GM23338 (cell line): Measurements from ENCODE around the gene ACOT11. TPM values are rescaled to one million over a fixed set of nuclear protein-coding genes. Genes with fewer than 3 reads are reported as not detected.

Experiments
- ATAC-seq: fragments of 200-7000 bp; cut with Tn5 transposase; 3 replicates; pipeline ENCODE4 v1.9.1; 2020
- DNase-seq: peaks from one replicate; pipeline ENCODE4 v3.0.0-alpha.2; 2015; ENCODE audit warnings: low spot score
- H2AFZ ChIP-seq: fragments of 200-600 bp; sonication (generic); 2 replicates; pipeline ENCODE4 v1.8.0; 2016; ENCODE audit warnings: antibody characterized with exemption, mild to moderate bottlenecking, moderate library complexity
- H3F3A ChIP-seq: fragments of 200-600 bp; sonication (generic); replicated peaks from 2 replicates; pipeline ENCODE4 v1.8.0; 2017; ENCODE audit warnings: antibody characterized with exemption, mixed run types, low read depth
- H3K27ac ChIP-seq: fragments of 200-600 bp; sonication (generic); 2 replicates; pipeline ENCODE4 v1.6.1; 2016; ENCODE audit warnings: low read depth
- H3K27me3 ChIP-seq: fragments of 200-600 bp; sonication (generic); 2 replicates; pipeline ENCODE4 v1.8.0; 2016; ENCODE audit warnings: mild to moderate bottlenecking, mixed run types, moderate library complexity; ENCODE audit not compliant: insufficient read depth
- H3K36me3 ChIP-seq: fragments of 200-600 bp; sonication (generic); 2 replicates; pipeline ENCODE4 v1.8.0; 2016; ENCODE audit warnings: mild to moderate bottlenecking; ENCODE audit not compliant: insufficient read depth
- H3K4me1 ChIP-seq: fragments of 200-600 bp; sonication (generic); 2 replicates; pipeline ENCODE4 v1.8.0; 2016; ENCODE audit warnings: mild to moderate bottlenecking, moderate library complexity; ENCODE audit not compliant: insufficient read depth
- H3K4me2 ChIP-seq: fragments of 200-600 bp; sonication (generic); 2 replicates; pipeline ENCODE4 v1.7.1; 2017; ENCODE audit warnings: mixed run types
- H3K4me3 ChIP-seq: fragments of 200-600 bp; sonication (generic); 2 replicates; pipeline ENCODE4 v1.6.1; 2016; ENCODE audit warnings: mixed run types
- H3K79me2 ChIP-seq: fragments of 200-600 bp; sonication (generic); replicated peaks from 2 replicates; pipeline ENCODE4 v1.8.0; 2017; ENCODE audit warnings: mild to moderate bottlenecking; ENCODE audit not compliant: insufficient read depth
- H3K9me2 ChIP-seq: fragments of 200-600 bp; sonication (generic); 2 replicates; pipeline ENCODE4 v1.8.0; 2017; ENCODE audit not compliant: insufficient read depth
- H4K20me1 ChIP-seq: fragments of 200-600 bp; sonication (generic); replicated peaks from 2 replicates; pipeline ENCODE4 v1.8.0; 2017; ENCODE audit warnings: mild to moderate bottlenecking; ENCODE audit not compliant: insufficient read depth
- H3K27ac Mint-ChIP-seq: 2 replicates; pipeline ENCODE4 v1.8.0; 2020; ENCODE audit warnings: inconsistent platforms, mild to moderate bottlenecking, moderate library complexity, mixed read lengths
- H3K27me3 Mint-ChIP-seq: 3 replicates; pipeline ENCODE4 v1.8.0; 2022; ENCODE audit warnings: low read depth, mild to moderate bottlenecking, moderate library complexity, mixed read lengths, inconsistent platforms; ENCODE audit not compliant: insufficient read depth, poor library complexity
- H3K36me3 Mint-ChIP-seq: 3 replicates; pipeline ENCODE4 v1.8.0; 2021; ENCODE audit warnings: low read depth, mild to moderate bottlenecking, inconsistent platforms, moderate library complexity, mixed read lengths
- H3K4me1 Mint-ChIP-seq: 3 replicates; pipeline ENCODE4 v1.8.0; 2020; ENCODE audit warnings: mild to moderate bottlenecking, inconsistent platforms, mixed read lengths
- H3K4me3 Mint-ChIP-seq: 3 replicates; pipeline ENCODE4 v1.8.0; 2021; ENCODE audit warnings: moderate library complexity, mild to moderate bottlenecking, inconsistent platforms, mixed read lengths
- H3K9me3 Mint-ChIP-seq: 3 replicates; pipeline ENCODE4 v1.8.0; 2020; ENCODE audit warnings: moderate library complexity, mild to moderate bottlenecking, inconsistent platforms, mixed read lengths
- CREB1 ChIP-seq: fragments of 250-450 bp; sonication (Bioruptor Pico); IDR thresholded peaks from 2 replicates; pipeline ENCODE4 v1.5.0; 2020; ENCODE audit warnings: low read depth, mild to moderate bottlenecking, moderate library complexity
- EZH2phosphoT487 ChIP-seq: fragments of 200-600 bp; sonication (generic); IDR thresholded peaks from one replicate; pipeline ENCODE4 v1.8.1; 2018; ENCODE audit warnings: antibody characterized with exemption; ENCODE audit not compliant: unreplicated experiment
- JUNB ChIP-seq: IDR thresholded peaks from one replicate; pipeline ENCODE4 v1.6.1; 2016; ENCODE audit warnings: antibody characterized with exemption; ENCODE audit not compliant: unreplicated experiment
- NANOG ChIP-seq: IDR thresholded peaks from 2 replicates; pipeline ENCODE4 v1.6.1; 2016; ENCODE audit warnings: antibody characterized with exemption, borderline replicate concordance
- POLR2AphosphoS5 ChIP-seq: IDR thresholded peaks from 2 replicates; pipeline ENCODE4 v1.6.1; 2016; ENCODE audit warnings: antibody characterized with exemption, low read depth
- STAT1 ChIP-seq: IDR thresholded peaks from one replicate; pipeline ENCODE4 v1.6.1; 2016; ENCODE audit warnings: antibody characterized with exemption; ENCODE audit not compliant: unreplicated experiment
- ZNF114 ChIP-seq: fragments of 250-450 bp; sonication (Bioruptor Pico); IDR thresholded peaks from 2 replicates; pipeline ENCODE4 v1.5.0; 2020; ENCODE audit warnings: mild to moderate bottlenecking, moderate library complexity
- ZNF331 ChIP-seq: fragments of 250-450 bp; sonication (Bioruptor Pico); IDR thresholded peaks from 2 replicates; pipeline ENCODE4 v1.5.0; 2020; ENCODE audit warnings: low read depth, mild to moderate bottlenecking, moderate library complexity
- polyA plus RNA-seq: library from polyadenylated mRNA; unstranded; fragments of >200 nt; fragmentation: Nextera tagmentation; extraction: Ambion mirVana; gene quantifications from 2 replicates; pipeline ENCODE4 v1.2.1, GENCODE V29; 2016
- total RNA-seq: library from RNA; depleted of rRNA; stranded (reverse); fragments of >200 nt; shearing (Covaris generic); gene quantifications from 2 replicates; pipeline ENCODE4 v1.2.3, GENCODE V29; 2014
- TF ChIP-seq, protein P1 (sequence below): IDR thresholded peaks from 2 replicates; pipeline ENCODE4 v1.6.1; 2016; ENCODE audit warnings: antibody characterized with exemption
- TF ChIP-seq, protein P2 (sequence below): IDR thresholded peaks from one replicate; pipeline ENCODE4 v1.6.1; 2018; ENCODE audit warnings: antibody characterized with exemption; ENCODE audit not compliant: unreplicated experiment
- TF ChIP-seq, protein P3 (sequence below), 2 experiments: fragments of 200-600 bp in 1 of 2; sonication (generic) in 1 of 2; conservative IDR thresholded peaks; 2 replicates each; pipeline versions ENCODE4 v1.5.1 to v1.6.1; 2016 to 2017; ENCODE audit warnings: antibody characterized with exemption in 2 of 2, low read depth in 2 of 2, mild to moderate bottlenecking in 2 of 2, moderate library complexity in 1 of 2

The ACOT11 gene
- total and polyA plus RNA-seq, 2 experiments from 2014 or later: 1.6 to 2.7 TPM

DNA sequence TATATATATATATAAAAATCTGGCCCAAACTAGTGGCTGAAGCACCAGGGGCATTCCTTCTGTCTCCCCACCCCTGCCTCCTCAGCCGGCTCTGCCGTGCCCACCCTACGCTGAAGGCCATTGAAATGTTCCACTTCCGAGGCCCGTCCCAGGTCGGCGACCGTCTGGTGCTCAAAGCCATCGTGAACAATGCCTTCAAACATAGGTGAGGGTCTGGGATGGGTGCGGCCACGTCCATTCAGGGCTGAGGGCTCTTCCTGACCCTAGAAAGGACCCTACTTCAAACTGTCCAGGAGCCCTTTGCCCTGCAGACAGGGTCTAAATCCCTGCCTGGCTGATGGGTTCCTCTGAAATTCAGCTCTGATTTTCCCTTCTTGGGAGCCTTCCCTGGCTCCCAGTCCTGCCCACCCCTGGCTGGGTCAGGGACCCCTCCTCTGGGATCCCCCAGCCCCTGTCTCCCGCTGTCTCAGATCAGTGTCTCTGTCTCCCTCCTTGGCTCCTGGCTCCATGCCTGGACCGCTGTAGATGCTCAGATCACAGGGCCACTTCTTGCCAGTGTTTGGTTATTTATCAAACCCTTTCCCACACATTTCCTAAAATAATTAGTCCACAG, 51.3 kb downstream of the ACOT11 start:
- TF ChIP-seq ZNF331 (CRISPR knock-in tag): no peak
- TF ChIP-seq, protein P1, sequence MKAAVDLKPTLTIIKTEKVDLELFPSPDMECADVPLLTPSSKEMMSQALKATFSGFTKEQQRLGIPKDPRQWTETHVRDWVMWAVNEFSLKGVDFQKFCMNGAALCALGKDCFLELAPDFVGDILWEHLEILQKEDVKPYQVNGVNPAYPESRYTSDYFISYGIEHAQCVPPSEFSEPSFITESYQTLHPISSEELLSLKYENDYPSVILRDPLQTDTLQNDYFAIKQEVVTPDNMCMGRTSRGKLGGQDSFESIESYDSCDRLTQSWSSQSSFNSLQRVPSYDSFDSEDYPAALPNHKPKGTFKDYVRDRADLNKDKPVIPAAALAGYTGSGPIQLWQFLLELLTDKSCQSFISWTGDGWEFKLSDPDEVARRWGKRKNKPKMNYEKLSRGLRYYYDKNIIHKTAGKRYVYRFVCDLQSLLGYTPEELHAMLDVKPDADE: no peak
- no peak for TF ChIP-seq NANOG
- Mint-ChIP-seq H3K36me3 (no peaks in the 10 kb centered on the region; the same call in 2 of the 3 replicates), H3K4me1 (peaks cover 7% of the 10 kb centered on the region), H3K9me3 (no peaks in the 10 kb centered on the region), H3K4me3 (no peak overlapping the region), H3K27me3 (peaks cover 3% of the 10 kb centered on the region), H3K27ac (no peak overlapping the region)
- Histone ChIP-seq H3F3A (no peaks in the 10 kb centered on the region), H2AFZ (no peak overlapping the region), H3K9me2 (no peaks in the 10 kb centered on the region), H3K4me2 (no peak overlapping the region), H4K20me1 (no peaks in the 10 kb centered on the region), H3K4me1 (peaks cover 5% of the 10 kb centered on the region; the same call in 1 of the 2 replicates), H3K36me3 (no peaks in the 10 kb centered on the region), H3K27me3 (no peaks in the 10 kb centered on the region), H3K27ac (no peak overlapping the region), H3K79me2 (no peaks in the 10 kb centered on the region), H3K4me3 (no peak overlapping the region)
- DNase-seq (no peak), ATAC-seq (no peak)

DNA sequence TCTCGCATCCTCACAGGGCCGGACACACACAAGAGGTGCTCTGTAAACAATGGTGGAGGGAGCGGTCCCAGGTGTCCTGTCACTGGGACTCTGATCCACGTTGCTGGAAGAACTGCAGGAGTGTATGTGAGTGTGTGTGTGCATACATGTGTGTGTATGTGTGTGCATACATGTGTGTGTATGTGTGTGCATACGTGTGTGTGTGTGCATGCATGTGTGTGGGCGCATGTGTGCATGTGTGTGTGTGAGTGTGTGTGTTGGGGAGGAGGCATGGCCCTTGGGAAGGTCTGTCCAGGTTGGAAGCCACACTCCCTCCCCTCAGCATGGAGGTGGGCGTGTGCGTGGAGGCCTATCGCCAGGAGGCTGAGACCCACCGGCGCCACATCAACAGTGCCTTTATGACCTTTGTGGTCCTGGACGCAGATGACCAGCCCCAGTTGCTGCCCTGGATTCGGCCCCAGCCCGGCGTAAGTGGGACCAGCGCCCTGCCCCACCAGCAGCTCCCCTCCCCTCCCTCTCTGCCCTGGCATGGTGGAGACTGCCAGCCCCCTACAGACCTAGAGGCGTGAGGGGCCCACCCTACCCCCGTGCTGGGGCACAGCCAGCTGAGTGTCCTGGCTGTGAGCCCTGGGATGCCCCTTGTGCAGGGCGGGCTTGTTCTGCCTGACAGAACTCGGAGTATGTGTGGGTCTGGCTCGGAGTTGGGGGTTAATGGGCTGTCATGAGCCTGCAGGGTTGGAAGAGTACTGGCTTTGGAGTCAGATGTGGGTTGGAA, 53.1 kb downstream of the ACOT11 start:
- ATAC-seq (no peak), DNase-seq (no peak)
- Mint-ChIP-seq H3K27ac (no peak overlapping the region; the same call in 1 of the 2 replicates), H3K27me3 (peaks cover 2% of the 10 kb centered on the region), H3K36me3 (no peaks in the 10 kb centered on the region; the same call in 2 of the 3 replicates), H3K9me3 (no peaks in the 10 kb centered on the region), H3K4me1 (peaks cover 7% of the 10 kb centered on the region), H3K4me3 (no peak overlapping the region)
- Histone ChIP-seq H3K4me2 (no peak overlapping the region), H3K4me3 (no peak overlapping the region), H3K9me2 (no peaks in the 10 kb centered on the region), H2AFZ (no peak overlapping the region), H3K27ac (no peak overlapping the region), H3K4me1 (peaks cover 5% of the 10 kb centered on the region; the same call in 1 of the 2 replicates), H3K79me2 (no peaks in the 10 kb centered on the region), H4K20me1 (no peaks in the 10 kb centered on the region), H3K36me3 (no peaks in the 10 kb centered on the region), H3K27me3 (no peaks in the 10 kb centered on the region), H3F3A (no peaks in the 10 kb centered on the region)
- TF ChIP-seq ZNF114 (CRISPR knock-in tag): no peak
- TF ChIP-seq CREB1 (CRISPR knock-in tag): no peak
- TF ChIP-seq, protein P2, sequence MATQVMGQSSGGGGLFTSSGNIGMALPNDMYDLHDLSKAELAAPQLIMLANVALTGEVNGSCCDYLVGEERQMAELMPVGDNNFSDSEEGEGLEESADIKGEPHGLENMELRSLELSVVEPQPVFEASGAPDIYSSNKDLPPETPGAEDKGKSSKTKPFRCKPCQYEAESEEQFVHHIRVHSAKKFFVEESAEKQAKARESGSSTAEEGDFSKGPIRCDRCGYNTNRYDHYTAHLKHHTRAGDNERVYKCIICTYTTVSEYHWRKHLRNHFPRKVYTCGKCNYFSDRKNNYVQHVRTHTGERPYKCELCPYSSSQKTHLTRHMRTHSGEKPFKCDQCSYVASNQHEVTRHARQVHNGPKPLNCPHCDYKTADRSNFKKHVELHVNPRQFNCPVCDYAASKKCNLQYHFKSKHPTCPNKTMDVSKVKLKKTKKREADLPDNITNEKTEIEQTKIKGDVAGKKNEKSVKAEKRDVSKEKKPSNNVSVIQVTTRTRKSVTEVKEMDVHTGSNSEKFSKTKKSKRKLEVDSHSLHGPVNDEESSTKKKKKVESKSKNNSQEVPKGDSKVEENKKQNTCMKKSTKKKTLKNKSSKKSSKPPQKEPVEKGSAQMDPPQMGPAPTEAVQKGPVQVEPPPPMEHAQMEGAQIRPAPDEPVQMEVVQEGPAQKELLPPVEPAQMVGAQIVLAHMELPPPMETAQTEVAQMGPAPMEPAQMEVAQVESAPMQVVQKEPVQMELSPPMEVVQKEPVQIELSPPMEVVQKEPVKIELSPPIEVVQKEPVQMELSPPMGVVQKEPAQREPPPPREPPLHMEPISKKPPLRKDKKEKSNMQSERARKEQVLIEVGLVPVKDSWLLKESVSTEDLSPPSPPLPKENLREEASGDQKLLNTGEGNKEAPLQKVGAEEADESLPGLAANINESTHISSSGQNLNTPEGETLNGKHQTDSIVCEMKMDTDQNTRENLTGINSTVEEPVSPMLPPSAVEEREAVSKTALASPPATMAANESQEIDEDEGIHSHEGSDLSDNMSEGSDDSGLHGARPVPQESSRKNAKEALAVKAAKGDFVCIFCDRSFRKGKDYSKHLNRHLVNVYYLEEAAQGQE: no peak
- no peak for TF ChIP-seq JUNB
- no peak for TF ChIP-seq POLR2AphosphoS5
- TF ChIP-seq EZH2phosphoT487: no peak
- TF ChIP-seq STAT1: no peak
- TF ChIP-seq NANOG: no peak
- TF ChIP-seq, protein P1: no peak
- TF ChIP-seq, protein P3, sequence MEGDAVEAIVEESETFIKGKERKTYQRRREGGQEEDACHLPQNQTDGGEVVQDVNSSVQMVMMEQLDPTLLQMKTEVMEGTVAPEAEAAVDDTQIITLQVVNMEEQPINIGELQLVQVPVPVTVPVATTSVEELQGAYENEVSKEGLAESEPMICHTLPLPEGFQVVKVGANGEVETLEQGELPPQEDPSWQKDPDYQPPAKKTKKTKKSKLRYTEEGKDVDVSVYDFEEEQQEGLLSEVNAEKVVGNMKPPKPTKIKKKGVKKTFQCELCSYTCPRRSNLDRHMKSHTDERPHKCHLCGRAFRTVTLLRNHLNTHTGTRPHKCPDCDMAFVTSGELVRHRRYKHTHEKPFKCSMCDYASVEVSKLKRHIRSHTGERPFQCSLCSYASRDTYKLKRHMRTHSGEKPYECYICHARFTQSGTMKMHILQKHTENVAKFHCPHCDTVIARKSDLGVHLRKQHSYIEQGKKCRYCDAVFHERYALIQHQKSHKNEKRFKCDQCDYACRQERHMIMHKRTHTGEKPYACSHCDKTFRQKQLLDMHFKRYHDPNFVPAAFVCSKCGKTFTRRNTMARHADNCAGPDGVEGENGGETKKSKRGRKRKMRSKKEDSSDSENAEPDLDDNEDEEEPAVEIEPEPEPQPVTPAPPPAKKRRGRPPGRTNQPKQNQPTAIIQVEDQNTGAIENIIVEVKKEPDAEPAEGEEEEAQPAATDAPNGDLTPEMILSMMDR (conservative IDR thresholded peaks at IDR 0.05; ENCODE audit: low read depth in 2 of 2): no peak
